Stimulated activated CD4-positive, alpha-beta T cell treated with anti-CD3 and anti-CD28 coated beads, Interleukin-2, amount 100 ng/mL, for 24 hours (primary cell): ENCODE measurements around the gene MARS1.

ENCODE experiments used
- DNase-seq, 2 donors: peaks; one replicate each; pipeline ENCODE4 v3.0.0-alpha.2; 2020

Gene MARS1

GRCh38 chr12:57473392-57473791, 14.5 kb upstream of the MARS1 start:
- no peak for DNase-seq

DNA sequence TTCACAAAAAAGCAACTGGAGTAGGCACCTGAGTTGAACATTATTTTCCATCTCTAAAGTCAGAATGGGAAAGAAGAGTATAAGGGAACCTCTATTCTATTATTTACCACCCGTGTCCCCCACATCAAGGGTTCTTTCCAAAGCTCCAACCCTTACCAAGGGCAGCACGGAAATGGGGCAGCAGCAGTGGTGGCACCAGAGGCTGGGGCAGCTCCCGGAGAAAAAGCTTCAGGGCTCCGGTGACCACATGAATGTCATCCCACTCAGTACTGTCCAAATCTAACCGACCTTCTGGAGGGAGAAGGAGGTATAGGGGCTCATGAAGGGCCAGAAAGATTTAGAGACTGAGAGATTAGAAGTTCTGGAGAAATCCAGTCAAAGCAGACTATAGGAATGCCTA, 14.0 kb upstream of the MARS1 start:
- DNase-seq = no peak

- DNase-seq = no peak
These were observed 13.4 kb upstream of the MARS1 start for GRCh38 chr12:57474430-57474829.

GRCh38 chr12:57474862-57475261, 13.0 kb upstream of the MARS1 start:
- no peak for DNase-seq

GRCh38 chr12:57475271-57476161, 12.4 kb upstream of the MARS1 start:
- DNase-seq = no peak

GRCh38 chr12:57476162-57476992, 11.5 kb upstream of the MARS1 start:
- DNase-seq = peak; percentile 81 to 85

- no peak for DNase-seq
These were observed 10.7 kb upstream of the MARS1 start for GRCh38 chr12:57476993-57477709.

DNA sequence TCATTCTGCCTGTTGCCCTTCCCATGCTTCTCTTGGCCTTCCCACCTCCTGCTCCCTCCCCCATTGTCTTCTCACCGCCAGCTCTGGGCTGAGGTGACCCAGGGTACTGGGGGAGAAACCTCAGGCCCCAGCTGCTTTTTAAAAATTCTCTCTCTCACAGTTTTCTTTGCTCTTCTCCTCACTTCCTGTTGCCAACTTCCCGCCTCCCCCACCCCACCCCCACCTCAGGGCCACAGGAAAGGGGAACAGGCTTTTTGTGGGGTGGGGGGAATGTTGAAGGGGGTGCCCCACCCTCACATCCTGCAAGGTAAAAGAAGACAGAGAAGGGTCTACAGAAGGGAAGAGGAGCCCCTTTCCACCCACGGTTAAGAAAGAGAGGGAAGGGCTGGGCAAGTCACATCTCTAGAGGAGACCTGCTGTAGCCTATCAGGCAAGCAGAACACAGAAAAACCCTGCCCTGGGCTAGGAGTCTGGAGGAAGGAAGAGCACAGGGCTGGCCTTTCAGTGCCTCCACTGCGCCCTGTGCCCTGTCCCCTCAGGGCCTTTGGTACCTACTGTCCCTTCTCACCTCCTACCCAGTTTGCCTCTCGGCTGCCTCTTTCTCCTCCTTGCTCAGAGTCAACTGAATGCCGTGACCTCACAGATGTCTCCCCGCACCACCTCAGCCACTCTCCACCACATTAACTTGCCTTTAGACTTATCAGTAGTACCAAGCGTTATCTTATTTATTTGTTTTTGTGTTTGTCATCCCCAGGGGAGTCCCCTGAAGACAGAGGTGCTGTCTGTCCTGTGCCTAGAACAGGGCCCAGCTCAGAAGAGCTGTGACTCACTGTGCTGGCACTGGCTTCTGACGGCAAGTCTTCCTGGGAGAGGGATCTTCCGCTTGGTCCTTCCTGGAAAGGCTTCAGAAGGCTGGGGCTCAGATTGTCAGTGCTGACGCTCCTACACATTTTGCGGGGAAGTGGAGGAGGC, 9.9 kb upstream of the MARS1 start:
- peak; percentile 47 to 51 for DNase-seq

DNA sequence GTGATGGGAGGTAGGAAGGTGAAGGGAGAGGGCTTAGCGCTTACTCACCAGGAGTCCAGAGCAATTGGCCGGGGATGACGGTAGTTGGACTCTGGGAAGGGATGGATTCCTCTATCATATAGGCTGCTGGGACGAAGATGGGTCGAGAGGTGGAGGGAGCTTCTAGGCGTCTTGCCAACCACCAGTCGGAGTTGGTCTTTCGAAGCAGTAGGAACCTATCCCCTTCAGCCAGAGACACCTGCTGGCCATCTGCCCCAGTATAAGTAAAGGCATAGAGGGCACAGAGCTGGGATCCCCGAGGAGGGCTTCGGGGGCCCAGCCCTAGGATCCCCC, 8.9 kb upstream of the MARS1 start:
- no peak for DNase-seq

- DNase-seq = peak in 1 of 2 donors; percentile 61
These were observed 8.3 kb upstream of the MARS1 start, which contains the start of gene ARHGAP9 for GRCh38 chr12:57479376-57480115. Gene ARHGAP9 (minus strand): TSS chr12:57479866. CDS start chr12:57479406, 460 bp downstream.

DNA sequence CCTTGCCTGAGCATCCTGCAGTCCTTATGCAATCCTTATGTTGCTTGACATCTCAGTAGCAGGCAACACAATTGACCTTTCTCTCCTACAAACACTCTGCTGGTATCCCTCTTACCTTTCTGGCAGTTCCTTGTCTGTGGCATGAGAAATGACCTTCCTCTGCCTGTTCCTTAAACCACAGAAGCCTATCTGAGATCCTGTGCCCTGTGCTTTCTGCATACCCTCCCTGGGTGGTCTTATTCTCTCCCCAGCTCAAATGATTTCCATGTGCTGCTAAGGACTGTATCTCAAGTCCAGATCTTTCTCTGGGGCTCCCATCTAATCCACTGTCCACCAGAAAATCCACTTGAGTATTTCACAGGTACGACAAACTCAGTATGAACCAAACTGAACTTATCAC, 6.2 kb upstream of the MARS1 start:
- DNase-seq = no peak

GRCh38 chr12:57483466-57483865, 4.4 kb upstream of the MARS1 start:
- DNase-seq = no peak

DNA sequence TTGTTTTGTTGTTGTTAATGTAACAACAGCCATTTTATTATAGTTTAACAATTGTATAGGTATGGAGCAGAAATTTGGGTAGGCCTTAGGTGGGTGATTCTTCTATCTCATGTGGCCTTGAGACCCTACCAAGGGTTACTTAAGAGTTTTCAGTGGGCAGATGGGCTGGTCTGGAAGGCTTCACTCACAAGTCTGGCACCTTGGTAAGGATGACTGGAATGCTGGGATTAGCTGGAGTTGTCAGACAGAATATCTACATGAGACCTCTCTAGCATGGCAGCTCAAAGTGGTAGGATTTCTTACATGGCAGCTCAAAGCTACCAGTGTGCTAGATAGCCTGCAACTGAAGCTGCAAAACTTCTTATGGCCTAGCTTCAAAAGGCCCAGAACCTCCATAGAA, 2.2 kb upstream of the MARS1 start:
- DNase-seq = no peak

GRCh38 chr12:57487055-57487596, 742 bp upstream of the MARS1 start:
- DNase-seq = no peak

DNA sequence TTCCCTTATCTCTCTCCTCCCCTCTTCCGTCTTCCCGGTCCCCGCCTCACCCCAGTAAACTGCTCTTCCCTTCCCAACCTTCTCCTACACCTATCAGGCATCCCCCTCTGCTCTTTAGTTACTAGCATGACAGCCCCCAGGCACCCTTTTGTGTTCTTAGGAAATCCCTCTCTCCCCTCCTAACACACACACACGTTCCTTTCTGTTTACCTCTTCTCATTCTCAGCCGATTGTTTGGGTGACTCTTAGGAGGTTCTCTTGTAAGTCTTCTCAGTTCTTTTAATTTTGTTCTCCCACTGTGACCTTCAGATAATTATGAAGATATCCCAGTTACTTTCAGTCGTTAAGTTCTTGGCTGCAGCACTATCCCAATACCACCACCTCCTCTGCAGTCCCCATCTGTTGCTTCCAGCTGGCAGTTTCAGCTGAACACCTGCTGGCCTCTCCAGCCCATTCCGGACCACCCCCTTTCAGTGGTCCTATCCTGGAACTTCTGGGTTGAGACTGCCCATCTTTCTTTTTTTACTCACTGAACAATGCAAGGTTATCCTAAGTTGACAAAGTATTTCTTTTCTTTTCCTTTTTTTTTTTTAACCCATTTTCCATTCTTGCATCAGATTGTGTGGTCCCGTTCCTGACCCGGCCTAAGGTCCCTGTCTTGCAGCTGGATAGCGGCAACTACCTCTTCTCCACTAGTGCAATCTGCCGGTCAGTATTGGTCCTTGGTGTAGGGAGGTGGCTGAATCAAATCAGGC, 711 bp downstream of the MARS1 start:
- no peak for DNase-seq

DNA sequence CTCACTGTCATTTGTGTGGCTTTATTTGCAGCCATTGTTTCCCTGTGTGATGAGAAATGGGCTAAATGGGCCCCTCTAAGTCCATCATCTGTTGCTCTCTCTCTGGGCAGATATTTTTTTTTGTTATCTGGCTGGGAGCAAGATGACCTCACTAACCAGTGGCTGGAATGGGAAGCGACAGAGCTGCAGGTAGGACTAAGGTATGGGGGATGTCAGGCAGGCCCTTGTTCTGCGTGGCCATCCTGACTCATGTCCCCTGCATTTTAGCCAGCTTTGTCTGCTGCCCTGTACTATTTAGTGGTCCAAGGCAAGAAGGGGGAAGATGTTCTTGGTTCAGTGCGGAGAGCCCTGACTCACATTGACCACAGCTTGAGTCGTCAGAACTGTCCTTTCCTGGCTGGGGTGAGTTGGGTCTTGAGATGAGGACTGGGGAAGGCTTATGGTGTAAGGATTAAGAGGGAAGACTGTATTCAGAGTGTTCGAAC, 1.3 kb downstream of the MARS1 start:
- DNase-seq = no peak

- no peak for DNase-seq
These were observed 2.3 kb downstream of the MARS1 start for GRCh38 chr12:57490126-57490525.

GRCh38 chr12:57491393-57492280, 3.8 kb downstream of the MARS1 start:
- no peak for DNase-seq
